Left lung (tissue), 10 donors: ENCODE data around the gene TSC22D2. TPM values are rescaled to one million over a fixed set of nuclear protein-coding genes. Genes with fewer than 3 reads are reported as not detected.
A peak's percentile ranks its signal among the peaks of the same experiment; 100 is the strongest.

ENCODE experiments used
- ATAC-seq: fragments of 200-7000 bp; cut with Tn5 transposase; one replicate; pipeline ENCODE4 v1.9.1; 2020; ENCODE audit warnings: moderate library complexity
- DNase-seq, 4 donors: peaks; one replicate each; pipeline ENCODE4 v3.0.0-alpha.2; 2013 to 2020
- H3K27ac ChIP-seq, 2 donors: fragments of 200-600 bp; sonication (generic) in 1 of 2; one replicate each; pipeline versions ENCODE4 v1.5.0 to v1.8.0; 2020 to 2021
- H3K27me3 ChIP-seq, 2 donors: fragments of 200-600 bp; sonication (generic) in 1 of 2; one replicate each; pipeline versions ENCODE4 v1.5.0 to v1.8.0; 2020 to 2021
- H3K36me3 ChIP-seq, 2 donors: fragments of 200-600 bp; sonication (generic) in 1 of 2; one replicate each; pipeline versions ENCODE4 v1.5.0 to v1.8.0; 2020 to 2021
- H3K4me1 ChIP-seq, 2 donors: fragments of 200-600 bp; one replicate each; pipeline ENCODE4 v1.8.0; 2021
- H3K4me3 ChIP-seq, 2 donors: fragments of 200-600 bp; sonication (generic) in 1 of 2; one replicate each; pipeline versions ENCODE4 v1.5.0 to v1.8.0; 2020 to 2021; ENCODE audit warnings: mild to moderate bottlenecking in 1 of 2
- H3K9me3 ChIP-seq, 2 donors: fragments of 200-600 bp; sonication (generic) in 1 of 2; one replicate each; pipeline versions ENCODE4 v1.5.0 to v1.8.0; 2020 to 2021
- intact Hi-C, 2 donors: fragments of 100-400 bp; cut with DNase I; formaldehyde crosslinking; loops; one replicate each; pipeline versions ENCODE4 v1.11.2 to v1.14.2; 2022
- polyA plus RNA-seq, 6 donors: library from polyadenylated mRNA; unstranded; fragments of 120-200 nt; gene quantifications; one replicate each; pipeline ENCODE4 v1.2.1, GENCODE V29; 2013; ENCODE audit not compliant: insufficient read length in 6 of 6
- total RNA-seq, 2 donors: library from RNA; stranded (reverse); fragmentation: NEBNext Ultra II Directional; extraction: Animal tissue kit (Norgen Biotek cat#: 25700); gene quantifications; one replicate each; pipeline ENCODE4 v1.2.1, GENCODE V29; 2021
- TF ChIP-seq, protein P1 (sequence below), 2 donors: fragments of 200-600 bp; sonication (generic) in 1 of 2; IDR thresholded peaks; one replicate each; pipeline versions ENCODE4 v1.5.0 to v1.8.0; 2021; ENCODE audit warnings: antibody characterized with exemption in 2 of 2
- donor health status: DM: no; HTN: yes; CAD: no.
- donor health status: DM: no; HTN: no; CAD: no.

Gene TSC22D2
- total and polyA plus RNA-seq, 8 donors, result 25.9 to 92.9 (median 81.9) TPM

DNA sequence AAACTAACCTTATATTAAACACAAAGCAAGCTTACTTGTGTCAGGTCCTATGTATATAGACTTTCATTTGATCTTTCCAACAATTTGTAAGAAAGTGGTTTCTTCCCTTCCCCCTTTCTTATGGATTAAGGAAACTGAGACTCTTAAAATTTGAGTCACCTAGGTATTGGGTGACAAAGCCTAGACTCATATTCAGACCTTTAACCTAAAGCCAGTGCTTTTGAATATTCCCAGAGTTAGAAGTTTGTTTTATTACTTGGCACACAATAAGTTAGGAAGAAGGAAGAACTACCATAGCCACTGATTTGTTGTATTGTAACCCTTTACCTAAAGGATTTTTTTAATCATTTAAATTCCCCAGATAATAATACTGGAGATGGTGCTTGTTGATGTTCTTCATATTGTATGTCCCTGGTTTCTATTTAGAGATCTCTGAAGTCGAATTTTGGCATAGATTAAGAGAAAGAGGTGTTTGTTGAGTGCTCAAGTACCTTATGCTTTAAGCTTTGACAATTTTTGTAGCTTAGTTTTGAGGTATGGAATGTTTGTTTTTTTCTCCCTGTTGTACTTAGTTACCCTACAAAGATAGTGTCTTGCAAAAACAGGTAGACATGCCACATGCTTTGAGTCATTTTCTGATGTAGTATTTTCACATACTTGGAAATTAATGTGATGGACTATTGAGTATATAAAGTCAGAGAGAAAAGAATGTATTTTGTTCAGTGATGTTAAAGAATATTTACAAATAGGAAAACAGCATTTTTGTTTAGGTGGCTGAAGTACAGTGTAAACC, 11.2 kb downstream of the TSC22D2 start:
- no peak for ATAC-seq
- Histone ChIP-seq H3K36me3 (peaks cover 0 to 7% of the 10 kb centered on the region in 2 donors), H3K4me1 (peaks cover 31 to 69% of the 10 kb centered on the region in 2 donors), H3K4me3 (no peak overlapping the region), H3K27ac (no peak overlapping the region), H3K27me3 (no peaks in the 10 kb centered on the region), H3K9me3 (no peaks in the 10 kb centered on the region)
- TF ChIP-seq, protein P1, sequence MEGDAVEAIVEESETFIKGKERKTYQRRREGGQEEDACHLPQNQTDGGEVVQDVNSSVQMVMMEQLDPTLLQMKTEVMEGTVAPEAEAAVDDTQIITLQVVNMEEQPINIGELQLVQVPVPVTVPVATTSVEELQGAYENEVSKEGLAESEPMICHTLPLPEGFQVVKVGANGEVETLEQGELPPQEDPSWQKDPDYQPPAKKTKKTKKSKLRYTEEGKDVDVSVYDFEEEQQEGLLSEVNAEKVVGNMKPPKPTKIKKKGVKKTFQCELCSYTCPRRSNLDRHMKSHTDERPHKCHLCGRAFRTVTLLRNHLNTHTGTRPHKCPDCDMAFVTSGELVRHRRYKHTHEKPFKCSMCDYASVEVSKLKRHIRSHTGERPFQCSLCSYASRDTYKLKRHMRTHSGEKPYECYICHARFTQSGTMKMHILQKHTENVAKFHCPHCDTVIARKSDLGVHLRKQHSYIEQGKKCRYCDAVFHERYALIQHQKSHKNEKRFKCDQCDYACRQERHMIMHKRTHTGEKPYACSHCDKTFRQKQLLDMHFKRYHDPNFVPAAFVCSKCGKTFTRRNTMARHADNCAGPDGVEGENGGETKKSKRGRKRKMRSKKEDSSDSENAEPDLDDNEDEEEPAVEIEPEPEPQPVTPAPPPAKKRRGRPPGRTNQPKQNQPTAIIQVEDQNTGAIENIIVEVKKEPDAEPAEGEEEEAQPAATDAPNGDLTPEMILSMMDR (IDR thresholded peaks at IDR 0.05), result no peak
- no peak for DNase-seq
- intact Hi-C loops, result no loop called here

DNA sequence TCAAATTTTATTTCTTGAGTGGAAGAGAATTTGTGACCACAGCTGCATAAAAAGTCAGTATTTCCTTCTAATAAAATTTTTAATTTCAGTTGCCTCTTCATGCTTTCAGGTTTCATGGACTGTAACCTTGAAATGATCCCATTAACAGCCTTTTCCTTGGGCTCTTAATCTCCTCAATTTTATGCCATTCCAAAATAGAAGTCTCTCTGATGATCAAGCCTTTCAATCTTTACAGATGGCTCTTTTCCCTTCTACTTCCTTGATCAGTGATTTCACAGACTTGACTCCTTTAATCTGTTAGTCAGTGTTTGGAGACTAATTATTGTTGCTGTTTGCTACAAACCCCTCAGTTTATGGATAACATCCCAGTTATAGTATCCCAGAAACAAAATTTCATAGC, 11.9 kb downstream of the TSC22D2 start:
- intact Hi-C loops, result no loop called here

DNA sequence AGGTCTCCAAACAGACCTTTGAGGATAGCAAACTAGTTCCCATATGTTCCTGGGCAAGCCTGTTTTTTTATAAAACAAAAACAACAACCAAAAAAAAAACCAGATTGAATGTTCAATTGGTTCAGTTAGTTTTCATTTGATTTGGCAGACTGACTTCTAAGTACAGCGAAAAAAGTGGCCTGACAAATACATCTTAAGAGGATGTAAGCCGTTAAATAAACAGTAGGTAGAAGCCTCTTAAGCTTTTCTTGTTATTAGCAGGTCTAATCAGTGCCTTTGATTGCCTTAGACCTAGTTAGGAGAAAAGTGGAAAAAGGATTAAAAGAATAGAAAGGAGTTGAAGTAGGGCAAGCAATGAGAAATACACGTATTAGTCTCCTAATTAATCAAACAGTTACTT, 13.2 kb downstream of the TSC22D2 start:
- H3K27ac ChIP-seq, result no peak overlapping the region
- H3K4me1 ChIP-seq, result peaks cover 27 to 49% of the 10 kb centered on the region in 2 donors
- H3K9me3 ChIP-seq, result no peaks in the 10 kb centered on the region
- H3K27me3 ChIP-seq, result no peaks in the 10 kb centered on the region
- H3K36me3 ChIP-seq, result peaks cover 0 to 5% of the 10 kb centered on the region in 2 donors
- TF ChIP-seq, protein P1 (IDR thresholded peaks at IDR 0.05), result no peak
- no peak for DNase-seq
- ATAC-seq, result peak; percentile 76
- H3K4me3 ChIP-seq, result no peak overlapping the region
- intact Hi-C loops, result no loop called here

More for the DNA sequence above, 11.9 kb downstream of the TSC22D2 start:
- TF ChIP-seq, protein P1 (IDR thresholded peaks at IDR 0.05), result no peak
- H3K27ac ChIP-seq, result no peak overlapping the region
- peaks cover 0 to 6% of the 10 kb centered on the region in 2 donors for H3K36me3 ChIP-seq
- peaks cover 31 to 62% of the 10 kb centered on the region in 2 donors for H3K4me1 ChIP-seq
- DNase-seq, result no peak
- no peak overlapping the region for H3K4me3 ChIP-seq
- H3K9me3 ChIP-seq, result no peaks in the 10 kb centered on the region
- H3K27me3 ChIP-seq, result no peaks in the 10 kb centered on the region
- ATAC-seq, result no peak

DNA sequence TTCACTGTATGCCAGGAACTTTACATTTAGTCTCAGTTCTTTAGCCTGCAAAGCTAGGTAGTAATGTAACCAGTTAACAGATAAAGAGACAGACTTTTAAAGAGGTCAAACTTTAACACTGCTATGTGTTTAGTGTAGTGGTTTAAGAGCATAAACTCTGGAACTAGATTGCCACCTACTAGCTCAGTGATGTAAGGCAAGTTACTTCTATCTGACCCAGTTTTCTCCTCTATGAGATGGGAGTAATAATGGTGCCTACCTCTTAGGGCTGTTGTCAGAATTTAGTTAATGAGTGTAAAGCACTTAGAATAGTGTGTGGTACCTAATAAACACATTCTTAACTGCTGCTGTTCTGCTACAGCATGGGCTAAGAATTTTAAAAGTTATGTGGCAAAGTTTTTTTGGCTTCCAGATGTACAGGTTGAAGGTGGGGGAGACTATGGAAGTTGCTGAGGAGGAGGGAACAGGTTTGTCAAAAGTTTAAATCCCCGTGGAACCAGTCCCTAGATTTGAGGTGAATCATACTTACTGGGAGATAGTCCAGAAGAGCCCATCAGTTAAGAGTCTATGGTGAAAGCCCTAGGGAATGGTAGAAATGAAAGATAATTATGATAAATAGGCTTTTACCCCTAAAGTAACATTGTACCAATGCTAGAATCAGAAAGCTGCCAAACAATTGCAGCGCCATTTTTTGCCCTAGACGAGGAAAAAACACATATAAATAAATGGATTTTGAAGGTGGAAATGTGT, 13.9 kb downstream of the TSC22D2 start:
- H3K4me3 ChIP-seq, result no peak overlapping the region
- ATAC-seq (peak; percentile 30), DNase-seq (no peak)
- no peaks in the 10 kb centered on the region for H3K27me3 ChIP-seq
- peaks cover 30 to 45% of the 10 kb centered on the region in 2 donors for H3K4me1 ChIP-seq
- no peak overlapping the region for H3K27ac ChIP-seq
- H3K36me3 ChIP-seq, result peaks cover 0 to 5% of the 10 kb centered on the region in 2 donors
- H3K9me3 ChIP-seq, result no peaks in the 10 kb centered on the region
- TF ChIP-seq, protein P1 (IDR thresholded peaks at IDR 0.05), result no peak
- intact Hi-C loops, result no loop called here

DNA sequence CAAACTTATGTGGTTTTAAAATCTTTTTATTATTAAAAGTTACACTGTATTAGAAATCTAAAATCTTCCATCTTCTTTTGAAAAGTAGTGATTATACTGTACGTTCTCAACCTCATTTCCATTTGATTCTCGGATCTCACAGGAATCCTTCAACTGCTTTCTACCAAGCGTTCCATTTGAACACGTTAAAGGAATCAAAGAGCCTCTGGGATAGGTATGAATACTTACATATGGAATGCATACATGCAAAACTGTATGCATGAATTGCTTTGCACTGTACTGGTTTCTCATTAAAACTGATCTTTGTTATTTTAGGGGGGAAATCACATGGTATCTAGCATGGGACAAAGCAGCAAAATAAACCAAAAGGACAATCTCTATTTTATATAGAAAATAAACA, 14.8 kb downstream of the TSC22D2 start:
- H3K4me1 ChIP-seq, result peaks cover 30 to 46% of the 10 kb centered on the region in 2 donors
- intact Hi-C loops, result no loop called here
- no peaks in the 10 kb centered on the region for H3K9me3 ChIP-seq
- no peak overlapping the region for H3K27ac ChIP-seq
- ATAC-seq (no peak), DNase-seq (no peak)
- TF ChIP-seq, protein P1 (IDR thresholded peaks at IDR 0.05), result no peak
- no peak overlapping the region for H3K4me3 ChIP-seq
- H3K36me3 ChIP-seq, result peaks cover 0 to 5% of the 10 kb centered on the region in 2 donors
- no peaks in the 10 kb centered on the region for H3K27me3 ChIP-seq
